GM18867 (cell line): Measurements from ENCODE around the gene LRIG1.
A peak's percentile ranks its signal among the peaks of the same experiment; 100 is the strongest.

Source experiments
- ATAC-seq: cut with Tn5 transposase; IDR thresholded peaks from one replicate; pipeline ENCODE4 v1.9.1; 2021; ENCODE audit warnings: mild to moderate bottlenecking, moderate library complexity; ENCODE audit not compliant: unreplicated experiment

Gene LRIG1

DNA sequence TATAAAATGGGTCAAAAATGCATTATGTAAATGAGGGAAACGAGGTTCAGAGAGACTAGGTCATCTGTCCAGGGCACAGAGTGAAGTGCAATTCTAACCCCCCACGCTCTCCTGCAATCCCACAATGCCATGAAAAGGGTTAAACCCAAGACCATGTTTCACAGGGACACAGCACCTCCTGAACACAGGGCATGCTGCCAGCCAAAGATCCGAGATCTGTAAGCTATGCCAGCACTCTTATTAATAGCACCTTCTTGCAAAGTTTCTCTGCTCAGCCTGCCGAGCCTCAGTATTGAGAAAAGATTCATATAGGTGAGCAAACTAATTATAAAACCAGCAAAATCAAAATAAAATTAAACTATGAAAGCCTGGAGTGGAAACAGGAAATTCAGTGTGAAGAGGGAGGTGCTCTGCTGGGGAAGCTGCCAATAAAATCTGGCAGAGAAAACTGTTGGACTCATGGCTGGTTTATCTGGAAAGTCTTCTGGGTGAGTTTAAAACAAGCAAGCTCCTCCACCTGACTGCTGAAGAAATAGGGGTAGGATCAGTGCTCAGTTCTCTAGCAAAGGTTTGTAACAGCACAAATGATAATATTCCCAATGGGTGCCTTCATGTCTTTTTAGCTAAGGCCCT is 50.3 kb downstream of the LRIG1 start:
- ATAC-seq, result no peak

- ATAC-seq, result peak; percentile 85
Observed at GRCh38 chr3:66449411-66449974, 51.3 kb downstream of the LRIG1 start.

- ATAC-seq, result no peak
Observed at GRCh38 chr3:66444146-66444644, 56.6 kb downstream of the LRIG1 start.

DNA sequence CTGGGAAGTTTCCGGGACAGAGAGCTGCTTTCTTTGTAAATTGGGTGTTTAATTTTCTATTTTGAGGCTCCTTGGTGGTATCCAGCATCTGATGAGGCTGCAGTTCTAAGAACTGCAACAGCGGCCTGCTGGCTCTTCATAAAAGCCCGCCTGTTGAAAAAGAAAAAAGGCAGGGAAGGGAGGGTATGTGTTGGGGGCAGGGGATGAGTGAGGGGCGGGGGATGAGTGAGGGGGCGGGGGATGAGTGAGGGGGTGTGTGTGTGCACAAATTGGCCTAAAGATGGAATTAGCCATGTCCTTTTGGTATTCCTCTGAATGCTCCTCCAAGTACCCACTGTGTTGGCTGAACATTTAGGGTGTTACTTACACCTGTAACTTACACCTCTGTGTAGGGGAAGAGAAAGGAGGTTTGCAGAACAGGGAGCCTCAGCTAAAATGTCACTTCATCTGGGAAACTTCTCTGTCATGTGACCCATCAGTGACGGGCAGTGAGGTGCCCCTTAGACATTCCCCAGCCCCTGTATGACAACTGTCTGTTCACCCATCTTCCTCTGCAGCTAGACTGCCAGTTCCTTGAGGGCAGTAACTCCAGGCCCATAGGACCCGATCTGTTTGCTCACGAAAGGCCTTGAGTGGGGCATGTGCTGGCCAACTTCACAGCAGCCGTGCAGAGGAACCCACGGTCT is 57.6 kb downstream of the LRIG1 start:
- ATAC-seq, result no peak

- ATAC-seq, result no peak
Observed at GRCh38 chr3:66442254-66443117, 58.3 kb downstream of the LRIG1 start.

DNA sequence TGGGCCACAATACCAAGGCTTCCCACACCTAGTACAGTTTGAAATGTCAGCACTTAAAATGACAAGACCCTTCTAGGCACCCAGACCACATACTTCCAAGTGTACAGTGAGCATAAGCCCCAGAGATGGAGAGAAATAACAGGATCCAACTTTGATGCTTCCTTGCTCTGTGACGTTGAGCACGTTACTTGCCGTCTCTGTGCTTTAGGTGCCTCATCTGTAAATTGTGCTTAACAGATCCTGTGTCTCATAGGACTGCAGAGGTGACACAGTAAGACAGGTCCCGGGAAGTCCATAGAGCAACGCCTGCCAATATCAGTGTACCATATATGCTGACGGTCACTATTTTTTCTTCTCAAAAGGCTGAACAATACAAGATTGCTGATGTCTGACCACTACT is 59.1 kb downstream of the LRIG1 start:
- ATAC-seq, result no peak

DNA sequence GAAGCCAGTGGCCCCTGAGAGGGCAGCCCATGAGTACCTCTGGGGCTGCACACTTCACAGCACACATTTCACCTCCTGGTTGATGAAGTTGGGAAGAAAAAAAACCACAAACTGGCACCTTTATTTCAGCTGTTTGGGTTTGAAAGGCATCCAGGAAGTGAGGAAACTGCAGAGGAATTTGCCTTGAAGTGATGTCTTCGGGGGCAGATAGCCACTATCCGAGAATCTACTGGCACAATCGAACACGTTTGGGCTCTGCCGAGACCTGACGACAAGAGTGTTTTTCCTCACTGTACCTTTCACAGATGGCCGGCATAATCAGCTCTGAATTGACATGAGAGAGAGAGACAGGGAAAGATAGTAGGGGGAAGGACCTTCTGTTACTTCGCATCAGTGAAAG is 59.7 kb downstream of the LRIG1 start:
- ATAC-seq, result no peak

- ATAC-seq, result no peak
Observed at GRCh38 chr3:66439666-66440344, 61.0 kb downstream of the LRIG1 start.

DNA sequence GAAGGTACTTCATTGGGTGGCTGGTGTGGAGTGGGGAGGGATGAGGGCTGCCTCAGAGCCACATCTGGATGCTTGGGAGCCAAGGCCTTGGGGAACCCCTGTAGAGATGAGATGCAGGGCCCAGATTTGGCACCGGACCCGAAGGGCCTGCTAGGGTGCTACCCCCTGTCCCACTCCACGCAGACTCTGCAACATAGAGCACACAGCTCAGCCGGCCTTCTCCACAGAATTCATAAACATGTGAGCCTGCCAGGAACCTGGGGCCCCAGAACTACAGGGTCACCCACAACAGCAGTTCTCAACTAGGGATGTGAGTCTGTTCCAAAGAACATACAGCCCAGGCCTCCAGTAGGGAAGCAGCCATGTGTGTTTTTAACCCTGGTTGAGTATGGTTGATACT is 62.8 kb downstream of the LRIG1 start:
- no peak for ATAC-seq

DNA sequence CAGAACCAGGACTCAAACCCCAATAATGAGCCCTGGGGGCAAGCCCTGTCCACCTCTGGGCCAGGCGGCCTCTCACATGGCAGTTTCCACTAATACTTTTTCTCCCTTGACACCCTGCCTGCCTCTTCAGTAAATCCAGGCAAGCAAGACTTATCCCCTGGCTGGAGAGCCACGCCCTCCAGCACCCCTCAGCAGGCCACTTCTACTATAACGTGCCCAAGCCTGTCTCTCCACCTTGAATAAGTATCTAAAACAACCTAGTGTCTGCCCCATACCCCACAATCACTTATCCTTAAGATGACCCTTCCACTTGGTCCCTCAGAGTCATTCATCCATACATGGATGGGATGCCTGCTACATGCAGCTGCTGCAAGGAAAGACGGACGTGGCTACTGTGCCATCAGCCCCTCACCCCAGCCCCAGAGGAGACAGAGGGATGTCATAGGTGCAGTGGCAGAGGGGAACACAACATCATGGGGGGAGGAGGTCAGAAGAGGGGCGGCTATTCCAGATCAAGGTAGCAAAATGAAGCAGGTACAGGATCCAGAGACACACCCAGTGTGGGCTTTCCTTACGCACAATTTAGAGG is 63.4 kb downstream of the LRIG1 start:
- no peak for ATAC-seq

DNA sequence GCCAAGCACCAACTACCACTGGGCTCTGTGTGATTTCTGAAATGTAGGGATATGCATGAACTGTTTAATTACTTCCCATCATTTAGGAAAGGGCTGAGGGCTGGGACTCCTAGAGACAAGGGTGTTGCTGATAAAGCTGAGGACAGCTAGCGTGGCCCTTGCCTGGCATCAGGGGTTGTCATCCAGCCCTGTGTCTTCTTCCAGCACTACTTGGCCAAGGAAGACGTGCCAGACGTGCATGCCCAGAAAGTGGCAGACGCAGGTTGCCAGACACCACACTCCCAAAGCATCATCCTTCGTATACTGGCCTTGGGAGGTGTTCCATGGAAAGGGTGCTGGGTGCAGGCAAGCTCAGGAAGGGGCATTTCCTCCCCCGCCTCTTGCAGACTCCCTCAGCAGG is 64.8 kb downstream of the LRIG1 start:
- no peak for ATAC-seq

- ATAC-seq, result no peak
Observed at GRCh38 chr3:66434726-66435125, 66.1 kb downstream of the LRIG1 start.

GRCh38 chr3:66433522-66433782 is 67.4 kb downstream of the LRIG1 start:
- ATAC-seq, result no peak

- no peak for ATAC-seq
Observed at GRCh38 chr3:66432767-66433521, 67.9 kb downstream of the LRIG1 start.

DNA sequence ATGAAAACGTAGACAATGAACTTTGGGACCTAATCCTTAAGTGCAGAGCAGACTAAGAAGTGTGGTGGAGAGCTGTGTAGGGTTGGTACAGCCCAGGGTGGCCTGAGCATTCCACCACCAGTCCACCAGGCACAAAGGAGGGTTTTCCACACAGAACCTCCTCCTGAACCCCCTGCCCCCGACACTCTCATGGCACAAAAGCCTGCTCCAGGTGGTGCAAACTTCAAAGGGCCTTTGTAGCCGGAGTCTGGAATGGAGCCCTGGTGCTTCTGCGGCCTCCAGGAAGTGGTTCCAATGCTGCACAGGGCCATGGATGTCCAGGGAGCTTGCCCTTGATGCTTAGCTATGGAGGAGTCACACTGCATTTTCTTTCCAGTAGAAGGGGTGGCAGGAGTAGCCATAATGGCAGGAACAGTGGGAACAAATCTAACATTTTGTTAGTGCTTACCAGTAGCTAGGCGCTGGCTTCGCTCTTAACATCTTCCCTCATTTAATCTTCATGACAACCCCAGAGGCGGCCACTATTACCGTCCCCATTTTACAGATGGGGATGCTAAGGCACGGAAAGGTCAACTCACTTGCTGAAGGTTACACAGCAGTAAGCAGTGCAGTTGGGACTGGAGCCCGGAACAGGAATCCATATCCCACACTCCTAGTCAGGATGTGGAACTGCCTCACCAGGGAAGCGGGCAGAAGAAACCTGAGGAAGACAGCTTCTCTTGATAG is 68.6 kb downstream of the LRIG1 start:
- ATAC-seq, result no peak

DNA sequence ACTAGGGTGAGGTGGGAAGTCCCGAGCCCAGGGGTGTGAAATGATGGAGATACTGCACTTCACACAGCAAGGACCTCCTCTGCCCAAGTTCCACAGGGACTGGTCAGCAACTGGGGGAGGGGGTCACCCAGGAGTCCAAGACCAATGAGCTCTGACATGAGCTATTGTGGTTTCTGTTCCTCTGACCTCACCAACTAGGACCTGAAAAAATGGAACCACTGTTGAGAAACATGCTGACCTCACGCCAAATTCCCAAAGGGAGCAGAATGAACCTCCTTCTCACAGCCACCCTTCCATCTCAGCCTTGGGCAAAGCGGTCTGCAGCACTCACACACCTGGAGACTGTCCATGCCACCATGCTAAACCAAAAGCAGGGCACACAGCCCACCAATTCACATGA is 69.3 kb downstream of the LRIG1 start:
- ATAC-seq, result no peak

DNA sequence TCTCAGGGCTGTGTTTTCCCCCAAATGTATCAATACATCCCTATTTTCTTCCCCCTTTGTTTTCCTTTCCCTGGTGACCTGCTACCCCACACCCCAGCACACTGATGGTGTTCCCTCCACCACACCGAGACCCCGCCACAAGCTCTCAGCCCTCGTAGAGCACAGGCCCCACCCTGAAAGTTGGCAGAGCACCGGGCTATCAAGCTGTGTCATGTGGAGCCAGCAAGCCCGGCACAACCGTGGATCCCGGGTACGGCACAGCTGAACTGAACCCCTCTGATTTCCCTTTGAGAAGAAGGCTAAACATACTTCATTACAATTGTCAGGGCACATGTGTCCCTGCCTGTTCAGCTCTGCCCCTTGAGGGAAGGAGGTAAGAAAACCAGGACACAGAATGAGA is 69.9 kb downstream of the LRIG1 start:
- no peak for ATAC-seq

DNA sequence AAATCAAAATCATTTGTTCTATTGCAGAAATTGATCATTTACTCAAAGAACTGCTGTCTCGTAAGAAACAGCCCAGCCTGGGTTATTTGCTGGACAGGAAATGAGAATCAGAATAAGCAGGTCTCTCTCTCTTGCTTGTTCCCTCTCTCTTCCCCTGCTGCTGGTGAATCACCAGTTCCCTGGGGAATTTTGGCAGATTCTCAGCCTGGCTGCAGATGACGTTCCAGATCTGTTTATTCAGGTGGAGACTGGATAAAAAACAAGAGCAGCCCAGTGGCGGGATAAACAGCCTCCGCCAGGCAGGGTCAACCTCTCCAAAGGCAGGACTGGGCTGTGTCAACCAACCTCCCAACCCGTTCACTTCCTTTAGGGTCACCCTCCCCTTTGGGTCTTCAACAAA is 72.1 kb downstream of the LRIG1 start:
- ATAC-seq, result no peak

DNA sequence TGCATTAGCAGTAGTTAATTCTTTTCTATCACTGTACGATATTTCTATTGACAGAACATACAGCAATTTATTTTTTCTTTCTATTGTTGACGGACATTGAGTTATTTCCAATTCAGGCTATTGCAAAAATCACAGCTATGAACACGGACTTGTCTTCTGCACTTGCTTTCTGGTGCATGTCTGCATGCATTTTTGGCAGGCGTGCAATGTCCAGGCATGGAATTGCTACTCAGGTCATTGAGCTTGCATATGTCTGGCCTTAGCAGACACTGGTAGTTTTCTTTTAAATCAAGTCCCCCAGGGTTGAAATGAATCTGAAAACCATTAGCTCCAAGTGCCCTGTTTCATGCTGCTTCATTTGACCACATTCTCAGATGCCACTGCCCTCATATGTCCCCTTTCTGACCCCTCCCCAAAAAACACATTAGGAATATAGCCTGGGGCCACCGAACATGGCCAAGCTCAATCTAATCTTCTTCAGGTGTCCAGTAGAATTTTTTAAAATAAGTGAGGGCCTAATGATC is 72.8 kb downstream of the LRIG1 start:
- no peak for ATAC-seq
